Neural progenitor cell (in vitro differentiated cells): Measurements from ENCODE around the gene ARHGAP23.

Source experiments
- EZH2 ChIP-seq: fragments of 200-600 bp; sonication (generic); IDR thresholded peaks from 2 replicates; pipeline ENCODE4 v1.6.1; 2017; ENCODE audit warnings: antibody characterized with exemption, mild to moderate bottlenecking, moderate library complexity
- EZH2phosphoT487 ChIP-seq: fragments of 200-600 bp; sonication (generic); IDR thresholded peaks from 2 replicates; pipeline ENCODE4 v1.6.1; 2017; ENCODE audit warnings: antibody characterized with exemption
- TF ChIP-seq, protein P1 (sequence below): fragments of 200-600 bp; sonication (generic); IDR thresholded peaks from 2 replicates; pipeline ENCODE4 v1.5.1; 2017; ENCODE audit warnings: antibody characterized with exemption, mild to moderate bottlenecking

DNA sequence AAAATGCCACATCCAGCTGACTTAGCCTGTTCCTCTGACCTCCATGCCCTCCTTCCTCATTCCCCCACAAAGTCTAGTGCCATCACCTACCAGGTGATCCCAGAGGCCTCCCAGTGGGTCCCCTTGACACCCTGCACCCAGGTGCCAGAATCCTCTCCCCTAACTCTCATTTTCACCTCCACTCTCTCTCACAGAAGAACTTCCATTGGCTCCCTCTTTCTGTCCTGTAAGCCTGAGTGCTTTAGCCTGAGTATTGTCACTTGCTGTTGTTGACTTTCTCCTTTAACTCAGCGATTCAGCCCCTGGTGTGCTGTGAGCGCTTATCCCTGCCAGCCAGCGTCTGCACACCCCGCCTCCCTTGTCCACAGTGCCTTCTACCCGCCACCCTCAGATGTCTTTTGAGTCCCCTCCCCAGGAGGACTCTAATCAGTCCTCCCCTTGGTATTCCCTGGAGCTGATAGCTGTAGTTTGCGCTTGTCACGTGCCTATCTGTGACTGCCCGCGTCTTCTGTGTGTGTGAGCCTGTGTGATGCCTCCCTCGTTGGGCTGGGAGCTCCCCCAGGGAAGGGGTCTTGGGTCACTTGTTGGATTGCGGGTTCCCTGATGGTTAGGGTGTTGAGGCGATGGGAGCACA, 31.9 kb downstream of the ARHGAP23 start:
- TF ChIP-seq, protein P1, sequence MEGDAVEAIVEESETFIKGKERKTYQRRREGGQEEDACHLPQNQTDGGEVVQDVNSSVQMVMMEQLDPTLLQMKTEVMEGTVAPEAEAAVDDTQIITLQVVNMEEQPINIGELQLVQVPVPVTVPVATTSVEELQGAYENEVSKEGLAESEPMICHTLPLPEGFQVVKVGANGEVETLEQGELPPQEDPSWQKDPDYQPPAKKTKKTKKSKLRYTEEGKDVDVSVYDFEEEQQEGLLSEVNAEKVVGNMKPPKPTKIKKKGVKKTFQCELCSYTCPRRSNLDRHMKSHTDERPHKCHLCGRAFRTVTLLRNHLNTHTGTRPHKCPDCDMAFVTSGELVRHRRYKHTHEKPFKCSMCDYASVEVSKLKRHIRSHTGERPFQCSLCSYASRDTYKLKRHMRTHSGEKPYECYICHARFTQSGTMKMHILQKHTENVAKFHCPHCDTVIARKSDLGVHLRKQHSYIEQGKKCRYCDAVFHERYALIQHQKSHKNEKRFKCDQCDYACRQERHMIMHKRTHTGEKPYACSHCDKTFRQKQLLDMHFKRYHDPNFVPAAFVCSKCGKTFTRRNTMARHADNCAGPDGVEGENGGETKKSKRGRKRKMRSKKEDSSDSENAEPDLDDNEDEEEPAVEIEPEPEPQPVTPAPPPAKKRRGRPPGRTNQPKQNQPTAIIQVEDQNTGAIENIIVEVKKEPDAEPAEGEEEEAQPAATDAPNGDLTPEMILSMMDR, result no peak
- TF ChIP-seq EZH2 (no peak), EZH2phosphoT487 (no peak)
